SU-DHL-6 (cell line): ENCODE measurements around the gene NHS.

Experiments used
- H2AFZ ChIP-seq: fragments of 200-600 bp; sonication (generic); 2 replicates; pipeline ENCODE4 v1.6.1; 2014; ENCODE audit warnings: low read depth, mild to moderate bottlenecking, moderate library complexity, mixed read lengths, antibody characterized with exemption, low read length; ENCODE audit not compliant: severe bottlenecking
- H3F3A ChIP-seq: fragments of 200-600 bp; shearing (Covaris generic); 2 replicates; pipeline ENCODE4 v1.6.0; 2016; ENCODE audit warnings: antibody characterized with exemption, mild to moderate bottlenecking; ENCODE audit not compliant: insufficient read depth
- H3K27ac ChIP-seq: fragments of 200-600 bp; sonication (generic); 2 replicates; pipeline ENCODE4 v1.5.1; 2016; ENCODE audit warnings: low read depth, mild to moderate bottlenecking, low read length, moderate library complexity, mixed read lengths
- H3K27me3 ChIP-seq: fragments of 200-600 bp; sonication (generic), shearing (Covaris generic); 2 replicates; pipeline ENCODE4 v1.6.0; 2014; ENCODE audit warnings: mild to moderate bottlenecking, low read length
- H3K36me3 ChIP-seq: fragments of 200-600 bp; sonication (generic); 2 replicates; pipeline ENCODE4 v1.6.1; 2014; ENCODE audit warnings: mild to moderate bottlenecking, low read length, mixed read lengths
- H3K4me2 ChIP-seq: fragments of 300-600, 200-600 bp; shearing (Covaris generic), sonication (generic); 2 replicates; pipeline ENCODE4 v1.6.0; 2014; ENCODE audit warnings: low read length, low read depth, mild to moderate bottlenecking; ENCODE audit not compliant: poor library complexity, severe bottlenecking
- H3K4me3 ChIP-seq: fragments of 200-600 bp; sonication (generic); 2 replicates; pipeline ENCODE4 v1.5.1; 2014; ENCODE audit warnings: antibody characterized with exemption, low read length, mild to moderate bottlenecking, mixed read lengths; ENCODE audit not compliant: insufficient read depth, poor library complexity, severe bottlenecking
- H3K79me2 ChIP-seq: fragments of 200-600 bp; sonication (generic); 2 replicates; pipeline ENCODE4 v1.6.1; 2014; ENCODE audit warnings: mild to moderate bottlenecking, low read length, moderate library complexity; ENCODE audit not compliant: insufficient read depth
- H3K9ac ChIP-seq: fragments of 200-600 bp; sonication (generic); 2 replicates; pipeline ENCODE4 v1.7.0; 2014; ENCODE audit warnings: mild to moderate bottlenecking, low read length
- H3K9me2 ChIP-seq: fragments of 200-600 bp; sonication (generic); replicated peaks from 2 replicates; pipeline ENCODE4 v1.6.1; 2014; ENCODE audit warnings: low read length; ENCODE audit not compliant: insufficient read depth
- H3K9me3 ChIP-seq: fragments of 200-600 bp; sonication (generic); 2 replicates; pipeline ENCODE4 v1.6.1; 2014; ENCODE audit warnings: low read length, mixed read lengths; ENCODE audit not compliant: insufficient read depth
- H4K20me1 ChIP-seq: fragments of 200-600 bp; sonication (generic); 2 replicates; pipeline ENCODE4 v1.6.1; 2014; ENCODE audit warnings: low read depth, mild to moderate bottlenecking, antibody characterized with exemption, low read length, moderate library complexity, mixed read lengths
- EZH2phosphoT487 ChIP-seq: fragments of 200-600 bp; sonication (generic), shearing (Covaris generic); conservative IDR thresholded peaks from 2 replicates; pipeline ENCODE4 v1.6.1; 2018; ENCODE audit warnings: mild to moderate bottlenecking, antibody characterized with exemption, low read length, moderate library complexity, mixed read lengths
- TF ChIP-seq, protein P1 (sequence below): fragments of 200-600 bp; sonication (generic); IDR thresholded peaks from one replicate; pipeline ENCODE4 v1.5.1; 2017; ENCODE audit warnings: antibody characterized with exemption, mild to moderate bottlenecking, low read length, moderate library complexity; ENCODE audit not compliant: insufficient read depth, poor library complexity, severe bottlenecking

The NHS gene

DNA sequence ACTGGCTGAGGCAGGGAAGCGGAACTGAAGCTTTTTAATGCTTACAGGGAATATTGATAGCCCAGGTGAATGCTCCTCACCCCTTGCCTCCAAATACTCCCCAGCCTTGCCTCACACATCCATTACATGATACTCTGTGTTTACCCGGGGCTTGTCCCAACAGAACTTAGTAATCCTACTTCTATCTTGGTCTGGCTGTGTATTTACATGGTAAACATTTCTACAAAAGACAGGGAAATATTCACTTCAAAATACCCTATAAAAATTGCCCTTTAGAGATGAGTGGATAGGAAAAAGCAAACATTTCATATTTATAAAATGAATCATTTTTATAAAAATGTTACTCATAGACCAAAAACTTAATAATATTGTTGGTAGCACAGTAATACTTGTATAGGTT, 120.1 kb downstream of the NHS start:
- H3K4me3 ChIP-seq = no peak overlapping the region
- no peaks in the 10 kb centered on the region for H3K27me3 ChIP-seq
- no peaks in the 10 kb centered on the region for H3K79me2 ChIP-seq
- H3K27ac ChIP-seq = no peak overlapping the region
- H3K9me3 ChIP-seq = no peaks in the 10 kb centered on the region
- H4K20me1 ChIP-seq = no peaks in the 10 kb centered on the region
- no peak overlapping the region for H3K4me2 ChIP-seq
- no peaks in the 10 kb centered on the region for H3K9me2 ChIP-seq
- H3F3A ChIP-seq = no peaks in the 10 kb centered on the region
- no peaks in the 10 kb centered on the region for H3K36me3 ChIP-seq
- H2AFZ ChIP-seq = no peak overlapping the region
- H3K9ac ChIP-seq = no peak overlapping the region
- TF ChIP-seq, protein P1, sequence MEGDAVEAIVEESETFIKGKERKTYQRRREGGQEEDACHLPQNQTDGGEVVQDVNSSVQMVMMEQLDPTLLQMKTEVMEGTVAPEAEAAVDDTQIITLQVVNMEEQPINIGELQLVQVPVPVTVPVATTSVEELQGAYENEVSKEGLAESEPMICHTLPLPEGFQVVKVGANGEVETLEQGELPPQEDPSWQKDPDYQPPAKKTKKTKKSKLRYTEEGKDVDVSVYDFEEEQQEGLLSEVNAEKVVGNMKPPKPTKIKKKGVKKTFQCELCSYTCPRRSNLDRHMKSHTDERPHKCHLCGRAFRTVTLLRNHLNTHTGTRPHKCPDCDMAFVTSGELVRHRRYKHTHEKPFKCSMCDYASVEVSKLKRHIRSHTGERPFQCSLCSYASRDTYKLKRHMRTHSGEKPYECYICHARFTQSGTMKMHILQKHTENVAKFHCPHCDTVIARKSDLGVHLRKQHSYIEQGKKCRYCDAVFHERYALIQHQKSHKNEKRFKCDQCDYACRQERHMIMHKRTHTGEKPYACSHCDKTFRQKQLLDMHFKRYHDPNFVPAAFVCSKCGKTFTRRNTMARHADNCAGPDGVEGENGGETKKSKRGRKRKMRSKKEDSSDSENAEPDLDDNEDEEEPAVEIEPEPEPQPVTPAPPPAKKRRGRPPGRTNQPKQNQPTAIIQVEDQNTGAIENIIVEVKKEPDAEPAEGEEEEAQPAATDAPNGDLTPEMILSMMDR = no peak
- no peak for TF ChIP-seq EZH2phosphoT487

DNA sequence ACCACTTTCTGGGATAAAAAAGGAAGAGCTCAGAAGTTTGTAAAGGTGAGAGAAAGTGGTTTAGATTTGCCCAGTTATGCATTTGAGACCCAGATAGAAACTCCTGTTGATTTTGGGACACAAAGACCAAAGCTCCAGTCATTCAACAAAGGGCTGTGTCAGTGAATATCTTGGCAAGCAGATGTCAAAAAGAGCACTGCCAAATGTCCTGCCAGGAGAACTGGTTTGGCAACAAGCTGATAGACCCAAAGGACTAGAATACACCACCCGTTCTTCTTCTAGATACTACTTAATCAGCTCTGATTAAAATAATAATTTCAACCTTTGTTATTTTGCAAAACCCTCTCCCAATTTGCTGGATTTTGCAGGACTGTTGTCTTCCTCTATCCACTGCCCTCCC, 121.4 kb downstream of the NHS start:
- Histone ChIP-seq H3F3A (no peaks in the 10 kb centered on the region), H3K4me2 (no peak overlapping the region), H2AFZ (no peak overlapping the region), H3K9me2 (no peaks in the 10 kb centered on the region), H4K20me1 (no peaks in the 10 kb centered on the region), H3K79me2 (no peaks in the 10 kb centered on the region), H3K36me3 (no peaks in the 10 kb centered on the region), H3K9ac (no peak overlapping the region), H3K27ac (no peak overlapping the region), H3K27me3 (no peaks in the 10 kb centered on the region), H3K9me3 (no peaks in the 10 kb centered on the region), H3K4me3 (no peak overlapping the region)
- no peak for TF ChIP-seq EZH2phosphoT487
- TF ChIP-seq, protein P1 = no peak

DNA sequence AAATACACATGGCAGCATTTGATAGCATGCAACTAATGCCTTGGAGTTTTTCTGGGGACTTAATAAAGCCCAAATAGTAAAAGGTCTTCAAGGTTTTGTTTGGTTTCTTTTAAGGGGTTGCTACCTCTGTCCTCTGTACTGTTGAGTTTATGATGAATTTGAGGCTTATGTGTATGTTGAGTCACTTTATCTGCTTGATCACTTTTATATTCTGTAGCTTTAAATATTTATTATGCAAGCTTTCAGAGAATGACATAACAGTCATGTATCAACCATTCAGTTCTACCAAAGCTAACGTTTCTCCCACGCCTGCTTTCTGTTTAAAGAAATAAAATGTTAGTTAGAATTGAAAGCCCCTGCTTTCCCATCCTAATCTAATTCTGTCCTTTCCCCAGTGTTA, 122.2 kb downstream of the NHS start:
- Histone ChIP-seq H3K4me3 (no peak overlapping the region), H3K9ac (no peak overlapping the region), H3F3A (no peaks in the 10 kb centered on the region), H3K36me3 (no peaks in the 10 kb centered on the region), H4K20me1 (no peaks in the 10 kb centered on the region), H3K27me3 (no peaks in the 10 kb centered on the region), H3K27ac (no peak overlapping the region), H3K9me2 (no peaks in the 10 kb centered on the region), H2AFZ (no peak overlapping the region), H3K79me2 (no peaks in the 10 kb centered on the region), H3K4me2 (no peak overlapping the region), H3K9me3 (no peaks in the 10 kb centered on the region)
- TF ChIP-seq EZH2phosphoT487 = no peak
- TF ChIP-seq, protein P1 = no peak

DNA sequence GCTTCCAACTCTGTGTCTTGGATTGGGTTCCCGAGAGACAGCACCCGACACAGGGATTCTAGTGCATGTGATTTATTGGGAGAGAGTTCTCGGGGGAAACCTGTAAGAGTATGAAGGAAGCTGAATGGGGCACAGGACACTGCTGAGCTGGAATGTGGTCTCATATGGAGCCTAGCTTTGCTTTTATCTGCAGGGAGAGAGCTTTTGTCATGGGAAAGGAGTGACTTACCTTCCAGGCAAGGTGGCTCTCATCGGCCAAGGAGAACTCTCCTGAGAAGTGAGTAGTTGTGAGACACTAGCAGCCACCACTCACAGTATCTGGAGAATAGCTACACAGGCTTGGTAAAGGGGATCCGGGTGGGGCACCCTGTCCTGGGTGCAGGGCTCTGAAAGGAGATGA, 124.5 kb downstream of the NHS start:
- no peaks in the 10 kb centered on the region for H3K27me3 ChIP-seq
- no peak overlapping the region for H2AFZ ChIP-seq
- no peaks in the 10 kb centered on the region for H3K9me2 ChIP-seq
- H3F3A ChIP-seq = no peaks in the 10 kb centered on the region
- no peaks in the 10 kb centered on the region for H3K36me3 ChIP-seq
- no peak overlapping the region for H3K4me3 ChIP-seq
- no peak overlapping the region for H3K4me2 ChIP-seq
- no peaks in the 10 kb centered on the region for H4K20me1 ChIP-seq
- H3K79me2 ChIP-seq = no peaks in the 10 kb centered on the region
- no peak overlapping the region for H3K9ac ChIP-seq
- no peak overlapping the region for H3K27ac ChIP-seq
- no peak for TF ChIP-seq EZH2phosphoT487
- TF ChIP-seq, protein P1 = no peak
- H3K9me3 ChIP-seq = no peaks in the 10 kb centered on the region
